Ectodermal cell (in vitro differentiated cells): ENCODE measurements around the gene RSRC1.

Source experiments
- H3K27ac ChIP-seq: 2 replicates; pipeline ENCODE4 v1.7.0; 2013; ENCODE audit warnings: mild to moderate bottlenecking, low read depth, low read length; ENCODE audit not compliant: insufficient read depth, poor library complexity, severe bottlenecking
- H3K27me3 ChIP-seq: 2 replicates; pipeline ENCODE4 v1.7.0; 2013; ENCODE audit warnings: mild to moderate bottlenecking, low read length; ENCODE audit not compliant: insufficient read depth, control insufficient read depth, poor library complexity, severe bottlenecking
- H3K36me3 ChIP-seq: one replicate; pipeline ENCODE4 v1.7.0; 2013; ENCODE audit warnings: low read length; ENCODE audit not compliant: control insufficient read depth, insufficient read depth
- H3K4me1 ChIP-seq: one replicate; pipeline ENCODE4 v1.7.0; 2013; ENCODE audit warnings: low read length; ENCODE audit not compliant: control insufficient read depth, insufficient read depth
- H3K4me3 ChIP-seq: 2 replicates; pipeline ENCODE4 v1.7.0; 2013; ENCODE audit warnings: low read depth, low read length, control low read depth; ENCODE audit not compliant: insufficient read depth
- H3K9me3 ChIP-seq: 2 replicates; pipeline ENCODE4 v1.7.0; 2013; ENCODE audit warnings: mild to moderate bottlenecking, low read length, moderate library complexity; ENCODE audit not compliant: control insufficient read depth
- WGBS, 2 experiments: methylation state at CpG; one replicate each; pipeline ENCODE4 v1.1.7; 2013; ENCODE audit warnings: missing lambda C conversion rate in 2 of 2; 5-methylcytosine and 5-hydroxymethylcytosine counted together

Gene RSRC1

DNA sequence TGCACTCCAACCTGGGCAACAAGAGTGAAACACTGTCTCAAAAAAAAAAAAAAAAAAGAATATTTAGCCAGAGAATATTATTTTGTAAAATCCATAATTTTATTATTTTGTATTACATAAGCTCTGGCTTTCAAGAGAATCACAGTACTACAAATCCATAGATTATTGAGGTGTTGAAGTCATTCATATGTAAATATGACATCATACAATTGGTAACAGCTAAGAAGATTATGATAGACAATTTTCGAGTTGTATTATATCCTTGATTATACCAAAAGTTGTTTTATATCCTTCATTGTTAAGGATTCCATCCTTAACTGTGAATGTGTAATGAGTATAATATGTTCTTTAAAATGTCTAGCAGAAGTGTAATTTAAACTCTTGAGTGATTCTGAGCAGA is 464.8 kb downstream of the RSRC1 start:
- no peaks in the 10 kb centered on the region for H3K36me3 ChIP-seq
- no CpG with 5 or more reads among the region's 1 CpG for WGBS, 2 experiments
- no peak overlapping the region for H3K4me3 ChIP-seq
- H3K27ac ChIP-seq: no peak overlapping the region
- H3K4me1 ChIP-seq: no peaks in the 10 kb centered on the region
- no peaks in the 10 kb centered on the region for H3K9me3 ChIP-seq
- H3K27me3 ChIP-seq: peaks cover 27% of the 10 kb centered on the region

DNA sequence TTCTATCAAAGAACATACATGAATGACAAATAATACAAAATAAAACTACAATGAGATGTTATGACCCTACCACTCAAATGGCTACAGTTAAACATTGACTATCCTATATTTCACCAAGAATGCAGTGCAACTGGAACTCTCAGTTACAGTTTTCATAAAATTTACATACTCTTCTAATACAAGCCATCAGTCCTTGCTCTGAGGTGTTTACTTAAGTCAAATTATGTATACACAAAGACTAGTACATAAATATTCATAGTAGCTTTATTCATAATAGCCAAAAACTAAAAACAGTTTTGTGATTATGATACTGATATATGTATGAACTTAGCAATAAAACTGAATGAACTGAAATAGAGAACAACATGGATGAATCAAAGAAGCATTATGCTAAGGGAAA is 480.3 kb downstream of the RSRC1 start:
- H3K27me3 ChIP-seq: no peaks in the 10 kb centered on the region
- no peaks in the 10 kb centered on the region for H3K36me3 ChIP-seq
- no peaks in the 10 kb centered on the region for H3K4me1 ChIP-seq

More for the DNA sequence above, 480.3 kb downstream of the RSRC1 start:
- Histone ChIP-seq H3K27ac (no peak overlapping the region), H3K9me3 (no peaks in the 10 kb centered on the region), H3K4me3 (no peak overlapping the region)
